Mammary epithelial cell (primary cell): Measurements from ENCODE around the gene DENND6B.

ENCODE experiments used
- EZH2 ChIP-seq: IDR thresholded peaks from 2 replicates; pipeline ENCODE4 v1.6.1; 2012; ENCODE audit warnings: low read length, inconsistent platforms, borderline replicate concordance
- TF ChIP-seq, protein P1 (sequence below), 2 donors: IDR thresholded peaks in 1 of 2; conservative IDR thresholded peaks in 1 of 2; 2 replicates each; pipeline ENCODE4 v1.5.1; 2011 to 2012; ENCODE audit warnings: inconsistent platforms in 2 of 2, low read length in 2 of 2, mild to moderate bottlenecking in 2 of 2, control low read depth in 1 of 2, low read depth in 1 of 2; ENCODE audit not compliant: insufficient read depth in 1 of 2; ENCODE audit errors: extremely low read depth in 1 of 2

DNA sequence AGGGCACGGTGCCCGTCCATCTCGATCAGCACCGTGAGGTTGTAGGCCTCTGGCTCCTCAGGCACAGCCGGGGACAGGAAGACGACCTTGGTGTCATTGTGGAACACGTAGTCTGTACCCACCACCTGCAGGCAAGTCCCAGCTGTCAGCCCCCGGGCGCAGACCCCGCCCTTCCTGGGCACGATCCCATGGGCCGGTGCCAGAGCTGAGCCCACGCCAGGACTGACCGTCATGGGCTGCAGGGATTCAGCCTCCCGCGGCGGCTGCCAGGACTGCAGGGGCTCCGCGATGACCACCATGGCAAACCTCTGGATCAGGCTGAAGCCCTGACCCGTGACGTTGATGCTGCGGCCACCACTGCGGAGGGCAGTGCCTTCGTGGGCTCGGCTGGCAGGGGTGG is 44.9 kb downstream of the DENND6B start:
- TF ChIP-seq, protein P1, sequence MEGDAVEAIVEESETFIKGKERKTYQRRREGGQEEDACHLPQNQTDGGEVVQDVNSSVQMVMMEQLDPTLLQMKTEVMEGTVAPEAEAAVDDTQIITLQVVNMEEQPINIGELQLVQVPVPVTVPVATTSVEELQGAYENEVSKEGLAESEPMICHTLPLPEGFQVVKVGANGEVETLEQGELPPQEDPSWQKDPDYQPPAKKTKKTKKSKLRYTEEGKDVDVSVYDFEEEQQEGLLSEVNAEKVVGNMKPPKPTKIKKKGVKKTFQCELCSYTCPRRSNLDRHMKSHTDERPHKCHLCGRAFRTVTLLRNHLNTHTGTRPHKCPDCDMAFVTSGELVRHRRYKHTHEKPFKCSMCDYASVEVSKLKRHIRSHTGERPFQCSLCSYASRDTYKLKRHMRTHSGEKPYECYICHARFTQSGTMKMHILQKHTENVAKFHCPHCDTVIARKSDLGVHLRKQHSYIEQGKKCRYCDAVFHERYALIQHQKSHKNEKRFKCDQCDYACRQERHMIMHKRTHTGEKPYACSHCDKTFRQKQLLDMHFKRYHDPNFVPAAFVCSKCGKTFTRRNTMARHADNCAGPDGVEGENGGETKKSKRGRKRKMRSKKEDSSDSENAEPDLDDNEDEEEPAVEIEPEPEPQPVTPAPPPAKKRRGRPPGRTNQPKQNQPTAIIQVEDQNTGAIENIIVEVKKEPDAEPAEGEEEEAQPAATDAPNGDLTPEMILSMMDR (conservative IDR thresholded peaks at IDR 0.05 in 1 of 2, IDR thresholded peaks at IDR 0.05 in 1 of 2; ENCODE audit: extremely low read depth in 1 of 2, insufficient read depth in 1 of 2, low read depth in 1 of 2, low read length in 2 of 2): no peak
- TF ChIP-seq EZH2: no peak
